BLaER1 (cell line): ENCODE results near the gene SHISA3.
"Not testable (repeated sequence)": the region's sequence is repeated elsewhere in the genome, so short reads cannot be mapped to it uniquely, and the experiment has no call there.

Source experiments
- H3K27ac ChIP-seq: shearing (Covaris generic); formaldehyde crosslinking; 2 replicates; pipeline ENCODE4 v1.8.1; 2022
- H3K27me3 ChIP-seq: shearing (Covaris generic); formaldehyde crosslinking; 2 replicates; pipeline ENCODE4 v1.8.1; 2022
- H3K36me3 ChIP-seq: shearing (Covaris generic); formaldehyde crosslinking; 2 replicates; pipeline ENCODE4 v1.8.1; 2022
- H3K4me1 ChIP-seq: shearing (Covaris generic); formaldehyde crosslinking; 2 replicates; pipeline ENCODE4 v1.8.1; 2022
- H3K4me2 ChIP-seq: shearing (Covaris generic); formaldehyde crosslinking; 2 replicates; pipeline ENCODE4 v1.8.1; 2022
- H3K4me3 ChIP-seq: shearing (Covaris generic); formaldehyde crosslinking; 2 replicates; pipeline ENCODE4 v1.8.1; 2022
- H3K9ac ChIP-seq: shearing (Covaris generic); formaldehyde crosslinking; 2 replicates; pipeline ENCODE4 v1.8.1; 2022
- H3K9me3 ChIP-seq: shearing (Covaris generic); formaldehyde crosslinking; 2 replicates; pipeline ENCODE4 v1.8.1; 2022
- H4K20me1 ChIP-seq: shearing (Covaris generic); formaldehyde crosslinking; 2 replicates; pipeline ENCODE4 v1.8.1; 2022
- Cebpa-rat ChIP-seq: shearing (Covaris generic); IDR thresholded peaks from 2 replicates; pipeline ENCODE4 v1.8.1; 2022

The SHISA3 gene

DNA sequence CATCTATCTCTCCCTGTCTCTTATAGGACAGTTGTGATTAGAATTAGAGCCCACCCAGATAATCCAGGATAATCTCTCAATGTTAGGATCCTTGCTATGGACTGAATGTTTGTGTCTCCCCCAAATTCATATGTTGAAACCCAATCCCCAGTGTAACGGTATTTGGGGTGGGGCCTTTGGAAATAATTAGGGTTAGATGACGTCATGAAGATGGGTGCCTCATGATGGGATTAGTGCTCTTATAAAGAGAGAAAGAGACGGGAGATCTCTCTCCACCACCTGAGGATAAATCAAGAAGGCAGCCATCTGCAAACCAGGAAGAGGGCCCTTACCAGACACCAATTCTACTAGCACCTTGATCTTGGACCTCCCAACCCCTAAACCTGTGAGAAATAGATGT is 33.7 kb upstream of the SHISA3 start:
- Histone ChIP-seq H3K4me2 (no peak overlapping the region), H4K20me1 (no peaks in the 10 kb centered on the region), H3K36me3 (no peaks in the 10 kb centered on the region), H3K27me3 (no peaks in the 10 kb centered on the region), H3K9ac (no peak overlapping the region), H3K4me1 (no peaks in the 10 kb centered on the region), H3K4me3 (no peak overlapping the region), H3K27ac (no peak overlapping the region), H3K9me3 (no peaks in the 10 kb centered on the region)
- no peak for TF ChIP-seq Cebpa-rat

GRCh38 chr4:42364266-42365053 is 32.8 kb upstream of the SHISA3 start:
- Histone ChIP-seq H3K9me3 (peaks cover 4% of the 10 kb centered on the region; the same call in 1 of the 2 replicates), H3K4me1 (no peaks in the 10 kb centered on the region), H3K27ac (no peak overlapping the region), H3K9ac (no peak overlapping the region), H3K27me3 (no peaks in the 10 kb centered on the region), H3K4me3 (no peak overlapping the region), H4K20me1 (no peaks in the 10 kb centered on the region), H3K4me2 (no peak overlapping the region), H3K36me3 (no peaks in the 10 kb centered on the region)
- no peak for TF ChIP-seq Cebpa-rat

- Histone ChIP-seq H3K4me3 (no peak overlapping the region), H4K20me1 (no peaks in the 10 kb centered on the region), H3K9me3 (peaks cover 8% of the 10 kb centered on the region; the same call in 1 of the 2 replicates), H3K36me3 (no peaks in the 10 kb centered on the region), H3K27me3 (no peaks in the 10 kb centered on the region), H3K27ac (no peak overlapping the region), H3K9ac (no peak overlapping the region), H3K4me1 (no peaks in the 10 kb centered on the region), H3K4me2 (no peak overlapping the region)
- no peak for TF ChIP-seq Cebpa-rat
These were observed 30.3 kb upstream of the SHISA3 start for GRCh38 chr4:42366959-42367358.

DNA sequence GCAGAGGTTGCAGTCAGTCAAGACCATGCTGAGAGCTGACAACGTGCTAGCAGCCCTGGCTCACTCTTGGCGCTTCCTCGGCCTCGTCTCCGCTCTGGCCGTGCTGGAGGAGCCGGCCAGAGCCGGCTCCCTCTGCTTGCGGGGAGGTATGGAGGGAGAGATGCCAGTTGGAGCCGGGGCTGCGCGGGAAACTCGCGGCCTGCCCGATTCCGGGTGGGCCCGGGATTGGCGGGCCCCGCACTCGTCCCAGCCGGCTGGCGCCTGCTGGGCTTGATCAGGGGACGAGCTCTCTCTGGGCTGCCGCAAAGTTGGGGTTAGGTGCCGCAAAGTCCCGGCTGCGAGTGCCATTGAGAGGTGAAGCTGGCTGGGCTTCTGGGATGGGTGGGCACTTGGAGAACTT is 27.8 kb upstream of the SHISA3 start:
- no peaks in the 10 kb centered on the region for H3K27me3 ChIP-seq
- H3K4me1 ChIP-seq, result no peaks in the 10 kb centered on the region
- no peaks in the 10 kb centered on the region for H4K20me1 ChIP-seq
- H3K9ac ChIP-seq, result no peak overlapping the region
- no peak overlapping the region for H3K27ac ChIP-seq
- no peak for TF ChIP-seq Cebpa-rat
- H3K4me2 ChIP-seq, result no peak overlapping the region
- no peak overlapping the region for H3K4me3 ChIP-seq
- H3K36me3 ChIP-seq, result no peaks in the 10 kb centered on the region
- H3K9me3 ChIP-seq, result peaks cover 12% of the 10 kb centered on the region; the same call in 1 of the 2 replicates

GRCh38 chr4:42371305-42372252 is 25.7 kb upstream of the SHISA3 start:
- TF ChIP-seq Cebpa-rat, result no peak
- Histone ChIP-seq H3K36me3 (no peaks in the 10 kb centered on the region), H3K9ac (no peak overlapping the region), H3K9me3 (peaks cover 12% of the 10 kb centered on the region; the same call in 1 of the 2 replicates), H4K20me1 (no peaks in the 10 kb centered on the region), H3K4me2 (no peak overlapping the region), H3K4me3 (no peak overlapping the region), H3K27me3 (no peaks in the 10 kb centered on the region), H3K4me1 (no peaks in the 10 kb centered on the region), H3K27ac (no peak overlapping the region)

DNA sequence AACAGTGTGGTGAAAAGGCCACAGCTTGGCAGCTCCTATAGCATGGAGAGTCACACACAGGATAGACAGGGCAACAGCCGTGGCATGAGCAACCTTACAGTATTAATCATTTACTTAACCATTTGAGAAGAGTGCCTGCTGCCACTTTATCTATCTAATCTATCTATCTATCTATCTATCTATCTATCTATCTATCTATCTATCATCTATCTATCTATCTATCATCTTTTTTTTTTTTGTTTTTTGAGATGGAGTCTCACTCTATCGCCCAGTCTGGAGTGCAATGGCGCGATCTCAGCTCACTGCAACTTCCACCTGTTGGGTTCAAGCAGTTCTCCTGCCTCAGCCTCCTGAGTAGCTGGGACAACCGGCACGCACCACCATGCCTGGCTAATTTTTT is 25.0 kb upstream of the SHISA3 start:
- not testable (repeated sequence) for H3K36me3 ChIP-seq, H3K27ac ChIP-seq, H3K27me3 ChIP-seq, H3K4me2 ChIP-seq, H4K20me1 ChIP-seq, H3K9ac ChIP-seq, H3K4me3 ChIP-seq, H3K4me1 ChIP-seq
- H3K9me3 ChIP-seq, result peaks cover 12% of the 10 kb centered on the region; the same call in 1 of the 2 replicates

DNA sequence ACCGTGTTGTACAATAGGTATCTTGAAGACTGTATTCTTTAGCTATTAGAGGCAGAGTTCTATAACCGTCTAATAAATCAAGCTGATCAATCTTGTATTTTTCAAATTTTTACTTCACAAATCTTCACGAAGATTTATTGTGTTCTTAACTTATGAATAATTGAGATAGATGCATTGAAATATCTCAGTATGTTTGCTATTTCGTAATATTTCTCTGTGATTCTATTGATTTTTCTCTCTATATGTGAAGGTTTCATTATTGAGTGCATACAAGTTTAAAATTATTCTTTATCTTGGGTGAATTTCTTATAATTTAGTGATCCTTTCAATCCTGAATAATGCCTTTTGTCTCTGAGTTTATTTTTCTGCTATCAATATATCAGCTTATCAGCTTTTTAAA is 19.8 kb upstream of the SHISA3 start:
- H3K27ac ChIP-seq, result no peak overlapping the region
- H3K4me2 ChIP-seq, result no peak overlapping the region
- H4K20me1 ChIP-seq, result no peaks in the 10 kb centered on the region
- H3K9me3 ChIP-seq, result peaks cover 5% of the 10 kb centered on the region; the same call in 1 of the 2 replicates
- no peaks in the 10 kb centered on the region for H3K27me3 ChIP-seq
- no peak overlapping the region for H3K9ac ChIP-seq
- H3K4me3 ChIP-seq, result no peak overlapping the region
- H3K36me3 ChIP-seq, result no peaks in the 10 kb centered on the region
- TF ChIP-seq Cebpa-rat, result no peak
- H3K4me1 ChIP-seq, result no peaks in the 10 kb centered on the region

DNA sequence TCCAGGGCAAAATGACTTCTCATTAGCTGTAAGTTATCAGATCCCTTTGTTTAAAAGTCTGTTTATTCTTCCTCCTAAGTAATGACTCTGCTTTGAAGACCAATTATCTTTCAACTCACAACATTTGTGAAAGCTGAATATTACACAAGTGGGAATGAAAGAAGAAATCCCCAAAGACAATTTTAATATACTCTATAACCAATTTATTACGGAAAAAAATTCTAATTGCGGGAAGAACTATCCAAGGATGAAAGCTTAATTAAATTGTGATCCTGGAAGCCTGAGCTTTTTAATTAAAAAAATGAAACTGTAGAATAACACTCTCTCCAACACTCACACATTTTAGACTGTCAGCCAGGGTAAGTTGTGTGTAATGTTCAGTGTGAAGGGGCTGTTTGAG is 15.6 kb upstream of the SHISA3 start:
- Histone ChIP-seq H4K20me1 (no peaks in the 10 kb centered on the region), H3K9ac (no peak overlapping the region), H3K27ac (no peak overlapping the region), H3K4me1 (no peaks in the 10 kb centered on the region), H3K9me3 (no peaks in the 10 kb centered on the region), H3K4me2 (no peak overlapping the region), H3K36me3 (no peaks in the 10 kb centered on the region), H3K4me3 (no peak overlapping the region), H3K27me3 (no peaks in the 10 kb centered on the region)
- no peak for TF ChIP-seq Cebpa-rat

DNA sequence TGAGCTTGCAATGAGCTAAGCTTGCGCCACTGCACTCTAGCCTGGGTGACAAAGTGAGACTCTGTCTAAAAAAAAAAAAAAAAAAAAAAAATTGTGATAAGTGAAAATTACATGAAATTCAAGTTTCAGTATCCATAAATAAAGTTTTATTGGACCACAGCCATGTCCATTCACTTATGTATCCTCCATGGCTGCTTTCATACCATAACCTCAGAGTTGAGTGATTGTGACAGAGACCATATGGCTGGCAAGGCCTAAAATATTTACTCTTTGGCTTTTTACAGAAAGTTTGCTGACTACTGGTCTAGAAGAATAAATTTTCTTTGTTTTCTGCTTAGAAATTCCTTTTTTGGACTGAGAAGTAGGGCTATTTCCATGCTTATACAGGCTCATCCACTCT is 11.8 kb upstream of the SHISA3 start:
- no peak for TF ChIP-seq Cebpa-rat
- Histone ChIP-seq H3K4me3 (no peak overlapping the region), H3K27me3 (no peaks in the 10 kb centered on the region), H3K4me2 (no peak overlapping the region), H3K9ac (no peak overlapping the region), H3K4me1 (no peaks in the 10 kb centered on the region), H3K27ac (no peak overlapping the region), H4K20me1 (no peaks in the 10 kb centered on the region), H3K9me3 (no peaks in the 10 kb centered on the region), H3K36me3 (no peaks in the 10 kb centered on the region)
